ENCODE data around the gene CDK9. TPM values are rescaled to one million over a fixed set of nuclear protein-coding genes. Genes with fewer than 3 reads are reported as not detected.

The CDK9 gene
- total and polyA plus RNA-seq, 10 of the 15 experiments (the other 5 are each of a cell fraction or from before 2014, with no cell fraction given) = 7.3 to 92.6 (median 51.6) TPM

- H3K9ac ChIP-seq (ENCODE audit: control insufficient read depth, insufficient read depth, low read length) = no peak overlapping the region
- no peak overlapping the region for H2AFZ ChIP-seq (ENCODE audit: control insufficient read depth, low read depth, low read length)
- ChIA-PET SMC1A (ENCODE audit: uncharacterized antibody, unreplicated experiment) (no interaction called here), CTCF (no interaction called here), RAD21 (ENCODE audit: unreplicated experiment) (no interaction called here), POLR2A (no interaction called here)
- WGBS (ENCODE audit: insufficient coverage, insufficient replicate concordance, low lambda C conversion rate, missing lambda C conversion rate) = 81% methylated on average over 8 of the region's 8 CpGs
- no peaks in the 10 kb centered on the region for H4K20me1 ChIP-seq (ENCODE audit: control insufficient read depth, insufficient read depth)
- no peak for DNase-seq (ENCODE audit: low read depth, low spot score)
- intact Hi-C loops (cut with micrococcal nuclease; ENCODE audit: unreplicated experiment) = no loop called here
- H3K79me2 ChIP-seq (ENCODE audit: control insufficient read depth, insufficient read depth, low read length) = no peaks in the 10 kb centered on the region
- H3K9me3 ChIP-seq (replicated peaks; ENCODE audit: control insufficient read depth, insufficient read depth, low read length) = no peaks in the 10 kb centered on the region
- H3K4me2 ChIP-seq (ENCODE audit: control insufficient read depth, insufficient read depth) = no peak overlapping the region
- ATAC-seq = no peak
- FAIRE-seq = no peak
- TF ChIP-seq SREBF2 (IDR thresholded peaks at IDR 0.05; ENCODE audit: low read length) = no peak
- no peak for TF ChIP-seq STAT1 (conservative IDR thresholded peaks at IDR 0.05)
- TF ChIP-seq REST (IDR thresholded peaks at IDR 0.05; ENCODE audit: low read depth, low read length) = no peak
- TF ChIP-seq BRCA1 (IDR thresholded peaks at IDR 0.05; ENCODE audit: low read depth, low read length) = no peak
- no peak for TF ChIP-seq MYB (IDR thresholded peaks at IDR 0.05; ENCODE audit: borderline replicate concordance, low read depth, low read length)
- no peak for TF ChIP-seq MTA3 (IDR thresholded peaks at IDR 0.05; ENCODE audit: borderline replicate concordance, low read length)
- TF ChIP-seq KLF5 (IDR thresholded peaks at IDR 0.05; ENCODE audit: partially characterized antibody) = no peak
- no peak for TF ChIP-seq SUZ12 (IDR thresholded peaks at IDR 0.05; ENCODE audit: unreplicated experiment)
- TF ChIP-seq WRNIP1 (IDR thresholded peaks at IDR 0.05; ENCODE audit: borderline replicate concordance, low read depth, low read length) = no peak
- TF ChIP-seq, protein P1, sequence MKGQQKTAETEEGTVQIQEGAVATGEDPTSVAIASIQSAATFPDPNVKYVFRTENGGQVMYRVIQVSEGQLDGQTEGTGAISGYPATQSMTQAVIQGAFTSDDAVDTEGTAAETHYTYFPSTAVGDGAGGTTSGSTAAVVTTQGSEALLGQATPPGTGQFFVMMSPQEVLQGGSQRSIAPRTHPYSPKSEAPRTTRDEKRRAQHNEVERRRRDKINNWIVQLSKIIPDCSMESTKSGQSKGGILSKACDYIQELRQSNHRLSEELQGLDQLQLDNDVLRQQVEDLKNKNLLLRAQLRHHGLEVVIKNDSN (IDR thresholded peaks at IDR 0.05; ENCODE audit: borderline replicate concordance, extremely low read length, insufficient read depth, low read depth, low read length) = no peak
- no peak for TF ChIP-seq E2F4 (IDR thresholded peaks at IDR 0.05; ENCODE audit: low read depth, low read length)
- TF ChIP-seq HDAC2 (IDR thresholded peaks at IDR 0.05) = no peak
- no peak for TF ChIP-seq CBX5 (IDR thresholded peaks at IDR 0.05; ENCODE audit: low read depth)
- no peak for TF ChIP-seq RUNX3 (IDR thresholded peaks at IDR 0.05; ENCODE audit: low read length)
- TF ChIP-seq GABPA (IDR thresholded peaks at IDR 0.05; ENCODE audit: low read depth) = no peak
- no peak for TF ChIP-seq TARDBP (IDR thresholded peaks at IDR 0.05; ENCODE audit: borderline replicate concordance)
- H3K4me1 ChIP-seq (ENCODE audit: control insufficient read depth, insufficient read depth, low read length) = no peaks in the 10 kb centered on the region
- in situ Hi-C loops (cut with MboI) = no loop called here
- H3K4me3 ChIP-seq = no peak overlapping the region
- BruUV-seq (replicated peaks) = no TSS peak
- peaks cover 12 to 13% of the 10 kb centered on the region in 2 experiments; a peak in 3 of 4 replicates for H3K36me3 ChIP-seq (ENCODE audit: control insufficient read depth in 2 of 2, insufficient read depth in 2 of 2, low read length in 1 of 2)
- no peaks in the 10 kb centered on the region for H3K27me3 ChIP-seq (replicated peaks in 1 of 2; ENCODE audit: control insufficient read depth in 2 of 2, insufficient read depth in 2 of 2, low read length in 1 of 2)
- no peak overlapping the region for H3K27ac ChIP-seq (ENCODE audit: control insufficient read depth, insufficient read depth)
Observed at GRCh38 chr9:127753622-127754021, 32.2 kb upstream of the CDK9 start.
